Putamen (tissue), 1 donor: ENCODE results near the gene TMIE.
"Not testable (repeated sequence)": the region's sequence is repeated elsewhere in the genome, so short reads cannot be mapped to it uniquely, and the experiment has no call there.

Experiments used
- DNase-seq: peaks from one replicate; pipeline ENCODE4 v3.0.0-alpha.2; 2016; ENCODE audit warnings: low spot score

TMIE gene

DNA sequence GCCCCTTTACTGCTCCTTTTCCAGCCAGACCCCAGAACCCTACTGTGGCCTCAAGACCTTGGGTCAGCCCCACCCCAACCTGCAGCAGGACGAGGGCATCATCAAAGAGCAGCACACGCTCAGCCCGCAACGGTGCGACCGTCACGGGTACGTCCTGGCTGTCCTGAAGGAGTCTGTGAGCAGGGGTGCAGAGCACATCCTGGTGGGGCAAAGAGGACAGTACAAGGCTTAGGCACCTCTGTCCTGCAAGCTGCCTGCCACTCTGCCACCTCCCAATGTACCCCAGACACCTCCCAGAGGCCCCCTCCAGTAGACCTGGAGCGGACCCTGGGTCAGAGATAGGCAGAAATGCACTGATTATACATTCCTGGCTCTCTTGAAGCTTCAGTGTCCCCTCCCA lies 15.7 kb upstream of the TMIE start:
- no peak for DNase-seq

- DNase-seq: no peak
Measured at GRCh38 chr3:46690798-46691197, 10.4 kb upstream of the TMIE start.

GRCh38 chr3:46692566-46692990 lies 8.6 kb upstream of the TMIE start:
- no peak for DNase-seq

DNA sequence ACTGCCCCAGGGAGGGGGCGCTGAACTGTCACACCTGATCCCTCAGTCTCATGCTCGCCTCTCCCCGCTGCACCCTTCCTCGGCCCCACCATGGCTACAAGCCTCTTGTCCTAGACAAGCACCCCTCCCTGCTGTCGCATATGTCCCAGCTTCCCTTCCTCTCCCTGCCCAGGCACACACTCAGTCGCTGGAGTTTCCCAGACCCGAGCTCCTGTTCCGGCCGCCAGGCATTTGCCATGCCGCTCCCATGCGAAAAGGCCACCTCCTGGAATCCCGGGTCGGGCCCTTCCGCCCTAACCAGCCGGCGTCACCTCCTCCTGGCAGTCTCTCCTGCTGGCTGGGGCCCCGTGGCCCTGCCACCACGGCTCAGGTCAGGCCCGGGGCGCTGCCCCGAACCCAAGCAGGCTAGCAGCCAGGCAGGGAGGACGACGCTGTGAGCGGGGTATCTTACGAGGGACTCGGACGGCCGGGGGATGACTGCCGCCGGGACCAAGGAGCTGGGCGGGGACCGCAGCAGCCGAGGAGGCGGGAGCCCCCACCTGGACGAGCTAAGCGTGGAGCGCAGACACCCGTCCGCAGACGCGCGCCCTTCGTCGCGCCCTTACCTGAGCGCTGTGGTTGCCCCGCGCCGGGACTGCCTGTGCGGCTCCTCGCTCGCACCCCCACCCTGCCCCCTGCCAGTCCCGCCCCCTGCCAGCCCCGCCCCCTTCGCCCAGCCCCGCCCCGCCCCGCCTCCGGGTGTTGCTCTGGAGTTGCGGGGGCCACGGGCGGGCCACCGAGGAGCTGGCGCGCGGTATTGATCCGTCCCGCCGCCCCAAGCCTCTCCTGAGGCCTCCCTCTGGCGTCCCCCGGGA lies 7.9 kb upstream of the TMIE start, which contains the start of gene ALS2CL:
TSS of gene ALS2CL (minus strand) at position 642 of the 854 bp plus-strand sequence. CDS start 4,239 bp downstream, outside the sequence.
- DNase-seq: no peak

DNA sequence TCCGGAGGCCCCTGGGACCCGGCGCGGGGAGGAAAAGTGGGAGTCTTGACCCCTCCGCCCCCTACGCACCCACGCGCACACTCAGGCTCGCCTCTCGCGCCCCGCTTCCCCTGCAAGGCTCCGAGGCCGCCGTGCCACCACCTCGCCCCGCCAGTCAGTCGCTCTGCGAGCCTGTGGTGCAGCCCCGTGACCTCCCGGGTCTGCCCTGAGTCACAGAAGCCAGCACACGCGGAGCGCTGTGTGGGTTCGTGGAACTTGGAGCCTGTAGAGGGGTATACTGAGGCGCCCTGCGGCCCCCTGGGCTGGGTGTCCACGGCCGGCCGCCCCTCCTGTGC lies 7.3 kb upstream of the TMIE start:
- no peak for DNase-seq

DNA sequence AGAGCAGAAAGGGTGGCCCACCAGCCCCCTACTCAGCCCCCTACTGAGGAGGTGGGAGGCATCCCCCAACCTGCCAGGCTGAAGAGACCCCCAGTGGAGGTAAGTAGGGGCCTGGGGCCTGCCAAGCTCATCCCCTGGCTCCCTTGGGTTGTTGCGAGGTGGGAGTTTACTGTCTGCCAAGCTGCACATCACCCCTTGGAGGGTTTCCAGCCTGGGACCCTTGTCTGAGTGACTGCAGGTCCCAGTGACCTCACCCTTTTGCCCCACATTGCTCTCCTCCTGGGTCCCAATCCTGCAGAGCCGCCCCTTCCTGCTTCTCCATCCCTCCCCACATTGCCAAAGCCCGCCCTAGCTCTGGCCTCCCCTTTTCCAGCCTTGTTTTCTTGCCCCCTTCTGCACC lies 6.7 kb upstream of the TMIE start:
- no peak for DNase-seq

DNA sequence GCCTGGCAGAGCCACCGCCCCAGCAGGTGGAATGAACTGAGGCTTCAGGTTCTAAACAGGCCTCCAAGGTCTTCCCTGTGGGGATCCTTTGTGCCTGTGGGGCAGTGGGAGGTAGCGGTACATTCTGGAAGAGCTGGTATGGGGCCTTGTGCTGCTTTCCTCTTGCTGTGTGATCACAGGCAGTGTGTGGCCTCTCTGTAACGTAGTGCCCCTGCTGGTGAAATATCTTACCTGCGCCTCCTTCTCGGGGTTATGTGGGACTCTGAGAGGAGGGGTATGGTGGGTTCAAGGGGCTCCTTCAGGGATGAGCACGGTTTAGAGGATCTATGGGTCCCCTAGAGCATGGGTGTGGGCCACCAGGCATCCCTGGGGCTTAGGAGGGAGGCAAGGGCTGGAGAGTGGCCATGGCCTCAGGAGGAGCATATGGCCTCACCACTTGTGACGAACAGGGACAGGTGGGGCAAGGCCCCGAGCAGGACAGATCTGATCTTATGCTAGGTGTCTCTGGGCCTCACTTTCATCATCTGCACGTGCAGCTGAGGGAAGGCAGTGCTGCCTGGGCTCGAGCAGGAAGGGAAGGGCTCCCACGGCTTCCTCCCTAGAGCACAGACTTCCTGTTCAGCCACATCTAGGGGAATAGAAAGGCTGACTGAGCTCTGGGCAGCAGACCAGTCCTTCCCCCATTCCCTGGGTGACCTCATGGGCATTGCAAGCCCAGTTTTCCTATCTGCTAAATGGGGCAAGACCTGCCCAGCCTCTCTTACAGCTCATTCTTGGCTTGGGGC lies 5.8 kb upstream of the TMIE start:
- DNase-seq: no peak

DNA sequence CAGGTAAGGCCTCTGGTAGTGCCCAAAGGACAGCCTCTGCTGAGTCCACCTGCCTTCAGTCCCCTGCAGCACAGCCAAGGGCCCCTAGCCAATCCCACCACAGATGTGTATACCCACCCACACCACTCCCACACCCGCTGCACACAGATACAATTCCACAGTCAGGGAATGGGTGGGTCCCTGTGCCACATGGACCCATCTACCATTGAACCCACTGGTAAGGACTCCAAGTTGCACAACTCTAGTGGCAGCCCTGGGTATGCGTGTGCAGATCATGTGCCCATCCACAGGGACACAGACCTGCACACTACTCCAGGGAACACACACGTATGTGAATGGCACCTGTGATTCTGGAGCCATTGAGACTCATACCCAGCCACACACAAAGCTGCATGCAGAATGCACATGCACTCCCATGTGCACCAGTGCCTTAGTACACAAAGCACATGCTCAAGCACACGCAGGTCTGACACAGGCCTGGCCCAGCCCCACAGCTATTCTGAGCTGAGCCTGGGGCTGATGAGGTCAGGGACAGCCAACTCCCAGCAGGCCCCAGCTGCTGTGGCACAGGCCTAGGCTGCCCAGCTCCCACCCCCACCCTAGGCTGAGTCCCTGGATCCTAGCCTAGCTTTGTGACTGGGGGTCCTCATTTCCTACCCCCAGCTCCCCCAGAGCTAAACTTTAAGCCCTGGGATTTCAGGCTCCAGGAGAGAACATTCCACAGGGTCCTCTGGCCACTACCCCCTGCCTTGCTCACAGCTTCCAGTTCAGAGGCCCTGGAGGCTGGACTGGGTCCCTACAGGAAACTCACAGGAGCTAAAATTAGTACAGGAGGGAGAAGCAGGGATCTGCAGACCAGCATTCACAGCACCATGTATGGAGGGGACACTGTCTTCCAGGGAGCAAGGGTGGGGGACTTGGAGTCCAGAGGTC lies 5.0 kb upstream of the TMIE start:
- DNase-seq: no peak

DNA sequence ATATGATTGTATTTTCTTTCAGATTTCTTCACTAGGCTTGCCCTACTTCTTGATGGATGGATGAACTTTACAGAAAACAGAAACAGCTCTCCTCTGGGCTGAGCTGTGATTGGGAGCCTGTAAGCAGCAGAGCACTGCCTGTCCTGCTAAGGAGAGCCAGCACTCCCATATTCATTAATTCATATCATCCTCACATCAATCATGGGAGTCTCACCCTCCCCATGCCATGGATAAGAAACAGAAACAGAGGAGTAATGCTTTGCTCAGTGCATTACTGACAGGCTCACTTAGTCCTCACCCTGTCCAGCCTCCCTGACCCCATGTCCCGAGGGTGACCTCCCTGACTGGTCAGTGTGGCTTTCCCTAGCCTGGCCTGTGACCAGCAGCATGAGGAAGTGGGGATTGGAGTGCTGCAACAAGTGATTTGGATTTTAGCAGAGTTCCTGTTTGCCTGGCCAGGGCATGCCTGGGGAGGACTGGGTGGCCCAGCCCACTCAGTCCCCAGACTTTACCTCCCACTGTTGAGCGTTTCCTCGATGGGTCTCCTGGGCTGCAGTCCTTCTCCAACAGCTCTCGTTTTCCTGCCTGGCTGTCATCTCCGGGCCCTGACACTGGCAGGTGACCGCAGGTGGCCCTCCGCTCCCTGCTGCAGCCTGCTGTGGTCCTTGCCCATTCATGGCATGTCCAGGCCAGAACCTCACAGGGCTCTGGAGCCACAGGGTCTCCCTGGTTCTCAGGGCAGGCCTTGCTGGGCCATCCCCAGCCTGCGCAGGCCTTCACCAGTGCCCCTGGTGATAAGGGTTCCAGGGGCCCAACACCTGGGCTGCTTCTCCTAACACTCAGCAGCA lies 1.3 kb upstream of the TMIE start:
- peak; percentile 42 for DNase-seq

- DNase-seq: peak; percentile 29
Measured at GRCh38 chr3:46700772-46701171, 420 bp upstream of the TMIE start.

GRCh38 chr3:46702246-46703012 lies 1.2 kb downstream of the TMIE start:
- no peak for DNase-seq

- no peak for DNase-seq
Measured at GRCh38 chr3:46703013-46703520, 1.9 kb downstream of the TMIE start.

DNA sequence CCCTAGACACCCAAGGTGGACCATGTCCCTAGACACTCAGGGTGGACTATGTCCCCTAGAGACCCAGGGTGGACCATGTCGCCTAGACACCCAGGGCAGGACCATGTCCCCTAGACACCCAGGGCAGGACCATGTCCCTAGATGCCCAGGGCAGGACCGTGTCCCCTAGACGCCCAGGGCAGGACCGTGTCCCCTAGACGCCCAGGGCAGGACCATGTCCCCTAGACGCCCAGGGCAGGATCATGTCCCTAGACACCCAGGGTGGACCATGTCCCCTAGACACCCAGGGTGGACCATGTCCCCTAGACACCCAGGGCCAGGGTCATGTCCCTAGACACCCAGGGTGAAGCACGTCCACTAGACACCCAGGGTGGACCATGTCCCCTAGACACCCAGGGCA lies 3.2 kb downstream of the TMIE start:
- not testable (repeated sequence) for DNase-seq

DNA sequence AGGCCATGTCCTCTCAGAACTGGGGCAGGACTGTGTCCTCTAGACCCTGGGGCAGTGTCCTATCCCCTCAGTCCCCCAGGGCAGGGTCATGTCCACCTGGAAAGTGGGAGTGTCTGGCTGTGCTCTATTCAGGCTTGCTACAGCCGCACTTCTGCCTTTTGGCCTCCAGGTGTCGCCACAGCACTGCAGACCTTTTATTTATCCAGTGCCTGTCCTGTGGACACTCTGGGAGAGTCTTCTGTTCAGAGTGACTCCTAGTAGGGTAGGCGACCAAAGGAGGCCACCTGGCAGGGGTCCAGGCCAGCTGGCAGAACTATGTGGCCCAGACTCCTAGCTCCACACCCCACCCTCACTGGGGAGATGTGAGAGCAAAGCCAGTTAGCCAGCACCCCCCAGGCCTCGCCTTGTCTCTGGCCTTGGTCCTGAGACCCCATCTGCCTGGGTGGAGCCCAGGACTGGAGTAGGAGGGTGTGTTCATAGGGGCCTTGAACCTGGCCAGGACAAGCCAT lies 3.9 kb downstream of the TMIE start:
- peak; percentile 23 for DNase-seq

DNA sequence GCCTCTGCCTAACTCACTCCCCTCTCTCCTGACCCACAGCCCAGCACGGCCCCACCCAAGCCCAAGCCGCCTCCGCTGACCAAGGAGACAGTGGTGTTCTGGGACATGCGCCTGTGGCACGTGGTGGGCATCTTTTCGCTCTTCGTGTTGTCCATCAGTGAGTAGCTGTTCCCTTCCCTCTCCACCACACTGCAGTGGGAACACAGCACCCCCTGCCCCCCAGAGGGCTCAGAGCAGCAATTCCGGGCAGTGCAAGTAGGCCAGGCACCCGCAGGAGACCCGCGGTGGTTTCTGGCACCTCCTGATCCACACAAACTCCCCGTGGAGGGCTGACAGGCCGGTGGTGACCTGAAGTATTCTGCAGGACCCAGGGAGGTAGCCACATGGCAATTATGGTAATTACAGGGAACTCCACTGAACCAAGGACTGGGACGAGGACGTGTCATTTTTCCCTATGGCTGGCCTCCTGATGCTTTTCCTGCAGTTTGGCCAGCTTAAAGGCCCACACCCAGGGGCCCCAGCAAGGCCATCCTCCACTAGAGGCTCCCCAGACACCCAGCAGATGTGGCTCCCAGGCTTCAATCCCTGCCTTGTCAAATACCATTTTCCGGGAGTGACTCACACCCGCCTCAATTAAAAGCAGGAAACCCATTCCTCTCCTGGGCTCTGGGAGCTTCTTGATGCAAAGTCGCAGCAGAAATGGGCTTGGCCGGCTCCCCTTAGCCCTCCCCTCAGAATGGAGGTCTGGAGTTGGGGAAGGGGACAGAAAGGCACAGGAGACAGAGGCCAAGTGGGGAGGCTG lies 4.8 kb downstream of the TMIE start:
- DNase-seq: no peak

GRCh38 chr3:46706771-46707582 lies 5.8 kb downstream of the TMIE start:
- no peak for DNase-seq

DNA sequence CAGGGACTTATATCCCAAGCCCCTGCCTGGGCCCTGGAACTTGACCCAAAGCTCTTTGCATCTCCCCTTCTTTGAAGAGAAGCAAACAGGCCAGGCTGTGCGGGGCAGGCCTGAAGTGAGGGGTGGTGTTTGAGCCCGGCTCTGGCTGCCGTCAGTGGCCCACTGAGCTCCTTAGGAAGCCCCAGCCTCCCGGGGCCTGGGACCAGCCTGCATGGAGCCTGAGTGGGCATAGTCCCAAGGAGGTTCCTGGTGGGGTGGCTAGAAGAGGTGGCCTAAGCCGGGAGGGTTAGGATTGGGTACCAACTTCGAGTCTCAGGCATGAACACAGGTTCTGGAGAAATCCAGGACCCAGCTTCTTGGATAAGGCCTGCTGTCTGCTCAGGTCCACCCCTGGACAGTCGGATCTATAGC lies 6.4 kb downstream of the TMIE start:
- DNase-seq: no peak
